Stimulated activated CD8-positive, alpha-beta memory T cell treated with anti-CD3 and anti-CD28 coated beads, Interleukin-12 subunit alpha, Interleukin-12 subunit beta, amount 100 ng/mL, for 24 hours (primary cell): ENCODE measurements around the gene GAB3.

Experiments
- DNase-seq: peaks from one replicate; pipeline ENCODE4 v3.0.0-alpha.2; 2020; ENCODE audit errors: extremely low read depth

Gene GAB3

GRCh38 chrX:154751203-154751668 lies 359 bp upstream of the GAB3 start:
- DNase-seq = no peak

- no peak for DNase-seq
Measured at GRCh38 chrX:154749856-154750255, 1.0 kb downstream of the GAB3 start.

GRCh38 chrX:154748712-154749339 lies 2.1 kb downstream of the GAB3 start:
- DNase-seq = no peak

GRCh38 chrX:154742613-154743012 lies 8.3 kb downstream of the GAB3 start:
- no peak for DNase-seq

- DNase-seq = no peak
Measured at GRCh38 chrX:154739952-154740465, 10.9 kb downstream of the GAB3 start.

GRCh38 chrX:154738011-154738738 lies 12.7 kb downstream of the GAB3 start:
- DNase-seq = no peak

- DNase-seq = no peak
Measured at GRCh38 chrX:154737136-154737535, 13.7 kb downstream of the GAB3 start.

- DNase-seq = no peak
Measured at GRCh38 chrX:154735695-154736393, 15.0 kb downstream of the GAB3 start.

- no peak for DNase-seq
Measured at GRCh38 chrX:154734061-154734781, 16.7 kb downstream of the GAB3 start.

- DNase-seq = no peak
Measured at GRCh38 chrX:154733066-154733425, 17.8 kb downstream of the GAB3 start.

- DNase-seq = no peak
Measured at GRCh38 chrX:154732421-154733065, 18.3 kb downstream of the GAB3 start.

- DNase-seq = no peak
Measured at GRCh38 chrX:154731881-154732280, 19.0 kb downstream of the GAB3 start.

GRCh38 chrX:154731184-154731583 lies 19.7 kb downstream of the GAB3 start:
- DNase-seq = no peak

- no peak for DNase-seq
Measured at GRCh38 chrX:154730253-154730891, 20.5 kb downstream of the GAB3 start.

- no peak for DNase-seq
Measured at GRCh38 chrX:154729439-154729838, 21.4 kb downstream of the GAB3 start.

- no peak for DNase-seq
Measured at GRCh38 chrX:154728431-154729190, 22.3 kb downstream of the GAB3 start.

GRCh38 chrX:154727871-154728270 lies 23.0 kb downstream of the GAB3 start:
- no peak for DNase-seq

GRCh38 chrX:154727418-154727817 lies 23.5 kb downstream of the GAB3 start:
- no peak for DNase-seq

GRCh38 chrX:154724993-154725756 lies 25.7 kb downstream of the GAB3 start:
- no peak for DNase-seq
